CD14-positive monocyte (primary cell): ENCODE results near the gene CTSA. TPM values are rescaled to one million over a fixed set of nuclear protein-coding genes. Genes with fewer than 3 reads are reported as not detected.

Experiments used
- DNase-seq, 3 donors: peaks; one replicate each; pipeline ENCODE4 v3.0.0-alpha.2; 2011 to 2022
- H2AFZ ChIP-seq: 2 replicates; pipeline ENCODE4 v1.6.0; 2012; ENCODE audit warnings: mild to moderate bottlenecking, low read depth, low read length, inconsistent platforms; ENCODE audit not compliant: insufficient read depth, poor library complexity, severe bottlenecking
- H3K27ac ChIP-seq, 2 donors: 1 replicate in 1 of 2; 2 replicates in 1 of 2; pipeline ENCODE4 v1.5.1; 2012 to 2013; ENCODE audit warnings: low read length in 2 of 2, control low read depth in 1 of 2, inconsistent platforms in 1 of 2, low read depth in 1 of 2, mild to moderate bottlenecking in 1 of 2
- H3K27me3 ChIP-seq, 2 donors: one replicate each; pipeline versions ENCODE4 v1.6.0 to v1.6.1; 2011 to 2013; ENCODE audit warnings: low read length in 2 of 2; ENCODE audit not compliant: control insufficient read depth in 2 of 2, insufficient read depth in 2 of 2
- H3K36me3 ChIP-seq, 2 donors: replicated peaks in 1 of 2; 1 replicate in 1 of 2; 2 replicates in 1 of 2; pipeline versions ENCODE4 v1.5.1 to v1.6.1; 2012 to 2013; ENCODE audit warnings: low read length in 2 of 2, control low read depth in 1 of 2, inconsistent platforms in 1 of 2, mild to moderate bottlenecking in 1 of 2; ENCODE audit not compliant: insufficient read depth in 2 of 2, control insufficient read depth in 1 of 2
- H3K4me1 ChIP-seq, 2 donors: 1 replicate in 1 of 2; 2 replicates in 1 of 2; pipeline versions ENCODE4 v1.5.1 to v1.6.1; 2012 to 2013; ENCODE audit warnings: low read length in 2 of 2, control low read depth in 1 of 2, inconsistent platforms in 1 of 2, mild to moderate bottlenecking in 1 of 2, moderate library complexity in 1 of 2; ENCODE audit not compliant: insufficient read depth in 2 of 2, control insufficient read depth in 1 of 2
- H3K4me2 ChIP-seq: replicated peaks from 2 replicates; pipeline ENCODE3; 2012; ENCODE audit warnings: low read length, moderate library complexity, mild to moderate bottlenecking; ENCODE audit not compliant: poor library complexity, severe bottlenecking; ENCODE audit errors: extremely low read depth
- H3K4me3 ChIP-seq, 3 experiments: fragments of 200-600 bp in 1 of 3; sonication (generic) in 1 of 3; replicated peaks in 1 of 3; 1 replicate in 2 of 3; 2 replicates in 1 of 3; pipeline ENCODE4 v1.5.1; 2011 to 2013; ENCODE audit warnings: low read length in 3 of 3, mild to moderate bottlenecking in 3 of 3, control low read depth in 2 of 3, low read depth in 2 of 3, inconsistent platforms in 1 of 3, moderate library complexity in 1 of 3
- H3K79me2 ChIP-seq: 2 replicates; pipeline ENCODE4 v1.6.0; 2012; ENCODE audit warnings: mild to moderate bottlenecking, control low read depth, inconsistent platforms, low read length, moderate library complexity; ENCODE audit not compliant: insufficient read depth
- H3K9ac ChIP-seq: 2 replicates; pipeline ENCODE4 v1.6.0; 2017; ENCODE audit warnings: low read length, mild to moderate bottlenecking; ENCODE audit not compliant: insufficient read depth, poor library complexity, severe bottlenecking
- H3K9me3 ChIP-seq, 2 donors: replicated peaks in 1 of 2; 1 replicate in 1 of 2; 2 replicates in 1 of 2; pipeline versions ENCODE4 v1.5.1 to v1.6.1; 2012 to 2013; ENCODE audit warnings: low read length in 2 of 2, control low read depth in 1 of 2; ENCODE audit not compliant: control insufficient read depth in 1 of 2, insufficient read depth in 1 of 2
- H4K20me1 ChIP-seq: 2 replicates; pipeline ENCODE4 v1.6.0; 2012; ENCODE audit warnings: mild to moderate bottlenecking, low read length, control low read depth, moderate library complexity; ENCODE audit not compliant: insufficient read depth
- H3K27ac Mint-ChIP-seq, 7 donors: one replicate each; pipeline ENCODE4 v1.8.0; 2020; ENCODE audit warnings: mild to moderate bottlenecking in 7 of 7, mixed read lengths in 7 of 7, moderate library complexity in 6 of 7, inconsistent platforms in 2 of 7
- H3K27me3 Mint-ChIP-seq, 3 donors: one replicate each; pipeline ENCODE4 v1.8.0; 2021 to 2022; ENCODE audit warnings: low read depth in 3 of 3, mild to moderate bottlenecking in 3 of 3, mixed read lengths in 3 of 3, moderate library complexity in 3 of 3, inconsistent platforms in 1 of 3
- H3K36me3 Mint-ChIP-seq, 2 donors: one replicate each; pipeline ENCODE4 v1.8.0; 2020; ENCODE audit warnings: mixed read lengths in 2 of 2, inconsistent platforms in 1 of 2, mild to moderate bottlenecking in 1 of 2
- H3K4me1 Mint-ChIP-seq: one replicate; pipeline ENCODE4 v1.8.0; 2020; ENCODE audit warnings: mild to moderate bottlenecking, mixed read lengths
- H3K4me3 Mint-ChIP-seq, 2 donors: one replicate each; pipeline ENCODE4 v1.8.0; 2020; ENCODE audit warnings: mild to moderate bottlenecking in 2 of 2, mixed read lengths in 2 of 2, moderate library complexity in 1 of 2
- H3K9me3 Mint-ChIP-seq, 7 donors: one replicate each; pipeline ENCODE4 v1.8.0; 2020 to 2022; ENCODE audit warnings: mixed read lengths in 7 of 7, mild to moderate bottlenecking in 6 of 7, moderate library complexity in 6 of 7, inconsistent platforms in 2 of 7
- WGBS: methylation state at CpG from one replicate; pipeline ENCODE4 v1.1.5; 2013; ENCODE audit warnings: missing lambda C conversion rate; ENCODE audit not compliant: insufficient coverage; 5-methylcytosine and 5-hydroxymethylcytosine counted together
- intact Hi-C, 2 donors: fragments of 100-400 bp; cut with micrococcal nuclease; formaldehyde crosslinking; loops; one replicate each; pipeline versions ENCODE4 v1.15.0 to v1.15.1; 2023
- polyA plus RNA-seq, 3 donors: library from polyadenylated mRNA; depleted of rRNA in 1 of 3; unstranded in 2 of 3; stranded (reverse) in 1 of 3; fragments of 300-500 nt in 2 of 3; fragments of >200 nt in 1 of 3; fragmentation: Illumina TruSeq in 2 of 3; gene quantifications; 1 replicate in 2 of 3; 2 replicates in 1 of 3; pipeline ENCODE4 v1.2.3, GENCODE V29; 2012 to 2021
- TF ChIP-seq, protein P1 (sequence below): fragments of 200-600 bp; IDR thresholded peaks from one replicate; pipeline ENCODE4 v1.8.0; 2022; ENCODE audit warnings: antibody characterized with exemption, mild to moderate bottlenecking

Gene CTSA
- polyA plus RNA-seq, 3 donors, result 279 to 489 (median 366) TPM

DNA sequence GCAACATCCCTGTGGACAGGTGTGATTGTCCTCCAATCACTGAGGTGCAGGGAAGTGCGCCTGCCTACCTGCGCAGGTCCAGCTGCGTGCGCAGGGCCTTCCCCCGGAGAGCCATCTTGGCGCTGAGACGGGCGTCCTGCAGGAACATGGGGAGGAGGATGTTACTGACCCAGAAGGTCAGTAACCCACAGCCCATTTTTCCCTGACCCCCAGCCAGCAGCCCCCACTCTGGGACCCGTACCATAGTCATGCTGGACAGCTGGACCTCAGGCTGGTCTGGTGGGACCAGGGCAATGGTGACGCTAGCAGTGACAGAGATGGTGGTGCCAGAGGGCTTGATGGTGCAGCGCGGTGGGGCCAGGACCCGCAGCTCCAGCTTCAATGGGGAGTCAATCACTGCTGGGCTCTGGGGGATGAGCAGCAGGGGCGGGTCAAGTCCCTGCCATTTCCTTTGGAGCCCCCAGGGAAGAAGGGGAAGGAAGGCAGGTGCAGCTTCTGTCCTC lies 11.1 kb downstream of the CTSA start:
- DNase-seq, result no peak
- 100% methylated on average over 7 of the region's 14 CpGs for WGBS
- no peak overlapping the region for H3K4me3 Mint-ChIP-seq

DNA sequence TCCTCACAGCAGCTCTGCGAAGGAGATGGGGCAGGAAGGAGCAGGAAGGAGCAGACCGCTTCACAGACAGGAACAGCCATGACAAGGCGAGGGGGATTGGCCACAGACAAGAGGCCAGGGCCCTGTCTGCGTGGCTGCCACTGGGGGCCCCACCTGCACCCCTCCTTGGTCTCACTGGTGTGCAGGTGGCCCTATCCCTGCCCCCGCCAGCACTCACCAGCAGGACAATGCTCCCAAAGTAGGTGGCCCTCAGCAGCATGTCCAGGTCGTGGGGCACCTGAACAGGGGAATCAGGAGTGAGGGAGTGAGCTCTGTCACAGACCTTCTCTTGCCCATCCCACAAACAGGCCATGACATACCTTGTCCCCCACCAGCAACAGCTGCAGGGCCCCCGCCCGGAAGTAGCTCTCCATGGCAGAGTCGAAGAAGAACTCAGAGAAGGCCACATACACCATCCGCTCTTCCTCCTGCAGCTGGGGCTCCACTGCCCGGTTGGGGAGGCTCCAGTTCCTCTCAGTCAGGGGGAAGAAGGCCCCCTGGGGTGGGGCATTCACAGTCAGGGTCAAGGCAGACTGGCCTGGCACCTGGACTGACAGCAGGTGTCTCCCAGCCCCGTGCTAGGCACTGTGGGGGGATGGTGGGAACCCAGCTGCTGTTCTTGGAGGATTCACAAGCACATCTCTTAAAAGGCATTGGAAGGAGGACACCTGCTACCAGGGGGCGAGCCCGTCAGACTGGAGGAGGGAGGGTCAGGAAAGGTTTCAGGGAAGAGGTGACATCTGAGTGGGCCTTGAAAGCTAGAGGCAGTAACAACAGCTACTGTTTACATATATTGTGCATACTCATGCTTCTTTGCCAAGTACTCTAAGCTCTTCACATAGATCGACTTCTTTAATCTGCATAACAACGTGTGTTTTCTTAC lies 13.7 kb downstream of the CTSA start:
- no peak overlapping the region for H3K9ac ChIP-seq
- no peaks in the 10 kb centered on the region for H3K79me2 ChIP-seq
- H3K4me2 ChIP-seq, result no peak overlapping the region
- H3K4me1 ChIP-seq, result peaks cover 7% of the 10 kb centered on the region in 2 donors
- no peaks in the 10 kb centered on the region for H3K36me3 ChIP-seq
- Mint-ChIP-seq H3K27ac (peak overlapping the region in 2 of 7 donors; percentile 15 to 61), H3K36me3 (peaks cover 0 to 3% of the 10 kb centered on the region in 2 donors), H3K4me3 (no peak overlapping the region), H3K27me3 (peaks cover 0 to 2% (median 0%) of the 10 kb centered on the region in 3 donors), H3K9me3 (no peaks in the 10 kb centered on the region), H3K4me1 (peaks cover 14% of the 10 kb centered on the region)
- intact Hi-C loops, result no loop called here
- no peak overlapping the region for H2AFZ ChIP-seq
- no peaks in the 10 kb centered on the region for H3K9me3 ChIP-seq
- no peak overlapping the region for H3K27ac ChIP-seq
- no peak overlapping the region for H3K4me3 ChIP-seq
- no peaks in the 10 kb centered on the region for H4K20me1 ChIP-seq
- TF ChIP-seq, protein P1, sequence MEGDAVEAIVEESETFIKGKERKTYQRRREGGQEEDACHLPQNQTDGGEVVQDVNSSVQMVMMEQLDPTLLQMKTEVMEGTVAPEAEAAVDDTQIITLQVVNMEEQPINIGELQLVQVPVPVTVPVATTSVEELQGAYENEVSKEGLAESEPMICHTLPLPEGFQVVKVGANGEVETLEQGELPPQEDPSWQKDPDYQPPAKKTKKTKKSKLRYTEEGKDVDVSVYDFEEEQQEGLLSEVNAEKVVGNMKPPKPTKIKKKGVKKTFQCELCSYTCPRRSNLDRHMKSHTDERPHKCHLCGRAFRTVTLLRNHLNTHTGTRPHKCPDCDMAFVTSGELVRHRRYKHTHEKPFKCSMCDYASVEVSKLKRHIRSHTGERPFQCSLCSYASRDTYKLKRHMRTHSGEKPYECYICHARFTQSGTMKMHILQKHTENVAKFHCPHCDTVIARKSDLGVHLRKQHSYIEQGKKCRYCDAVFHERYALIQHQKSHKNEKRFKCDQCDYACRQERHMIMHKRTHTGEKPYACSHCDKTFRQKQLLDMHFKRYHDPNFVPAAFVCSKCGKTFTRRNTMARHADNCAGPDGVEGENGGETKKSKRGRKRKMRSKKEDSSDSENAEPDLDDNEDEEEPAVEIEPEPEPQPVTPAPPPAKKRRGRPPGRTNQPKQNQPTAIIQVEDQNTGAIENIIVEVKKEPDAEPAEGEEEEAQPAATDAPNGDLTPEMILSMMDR, result no peak
- DNase-seq, result no peak
- WGBS, result 83% methylated on average over 6 of the region's 16 CpGs
- no peaks in the 10 kb centered on the region for H3K27me3 ChIP-seq

More for the DNA sequence above, 11.1 kb downstream of the CTSA start:
- peaks cover 0 to 3% (median 0%) of the 10 kb centered on the region in 7 donors for H3K9me3 Mint-ChIP-seq
- H3K27ac Mint-ChIP-seq, result no peak overlapping the region
- no peaks in the 10 kb centered on the region for H3K27me3 Mint-ChIP-seq
- peaks cover 7% of the 10 kb centered on the region for H3K4me1 Mint-ChIP-seq
- no peak overlapping the region for H3K27ac ChIP-seq
- no peak overlapping the region for H3K4me3 ChIP-seq
- no peak overlapping the region for H3K9ac ChIP-seq
- intact Hi-C loops, result no loop called here
- H3K9me3 ChIP-seq, result no peaks in the 10 kb centered on the region
- H3K36me3 ChIP-seq, result peaks cover 23% of the 10 kb centered on the region in 2 donors
- H4K20me1 ChIP-seq, result peaks cover 18% of the 10 kb centered on the region
- H3K79me2 ChIP-seq, result peaks cover under 1% of the 10 kb centered on the region
- TF ChIP-seq, protein P1, result no peak
- no peaks in the 10 kb centered on the region for H3K27me3 ChIP-seq
- H2AFZ ChIP-seq, result no peak overlapping the region
- H3K4me1 ChIP-seq, result no peaks in the 10 kb centered on the region
- peaks cover 22 to 27% of the 10 kb centered on the region in 2 donors for H3K36me3 Mint-ChIP-seq
- H3K4me2 ChIP-seq, result no peak overlapping the region
